HG02610 (cell line): ENCODE measurements around the gene MRPS2.

Experiments
- ATAC-seq: cut with Tn5 transposase; IDR thresholded peaks from one replicate; pipeline ENCODE4 v1.9.1; 2021; ENCODE audit warnings: mild to moderate bottlenecking, moderate library complexity; ENCODE audit not compliant: unreplicated experiment

MRPS2 gene

GRCh38 chr9:135551456-135551855, 51.0 kb downstream of the MRPS2 start:
- no peak for ATAC-seq

GRCh38 chr9:135552021-135552697, 51.7 kb downstream of the MRPS2 start:
- ATAC-seq = no peak

GRCh38 chr9:135552698-135553171, 52.3 kb downstream of the MRPS2 start:
- no peak for ATAC-seq
